SU-DHL-6 (cell line): ENCODE data around the gene SPON2.

Experiments used
- H2AFZ ChIP-seq: fragments of 200-600 bp; sonication (generic); 2 replicates; pipeline ENCODE4 v1.6.1; 2014; ENCODE audit warnings: low read depth, mild to moderate bottlenecking, moderate library complexity, mixed read lengths, antibody characterized with exemption, low read length; ENCODE audit not compliant: severe bottlenecking
- H3F3A ChIP-seq: fragments of 200-600 bp; shearing (Covaris generic); 2 replicates; pipeline ENCODE4 v1.6.0; 2016; ENCODE audit warnings: antibody characterized with exemption, mild to moderate bottlenecking; ENCODE audit not compliant: insufficient read depth
- H3K27ac ChIP-seq: fragments of 200-600 bp; sonication (generic); 2 replicates; pipeline ENCODE4 v1.5.1; 2016; ENCODE audit warnings: low read depth, mild to moderate bottlenecking, low read length, moderate library complexity, mixed read lengths
- H3K27me3 ChIP-seq: fragments of 200-600 bp; sonication (generic), shearing (Covaris generic); 2 replicates; pipeline ENCODE4 v1.6.0; 2014; ENCODE audit warnings: mild to moderate bottlenecking, low read length
- H3K36me3 ChIP-seq: fragments of 200-600 bp; sonication (generic); 2 replicates; pipeline ENCODE4 v1.6.1; 2014; ENCODE audit warnings: mild to moderate bottlenecking, low read length, mixed read lengths
- H3K4me2 ChIP-seq: fragments of 300-600, 200-600 bp; shearing (Covaris generic), sonication (generic); 2 replicates; pipeline ENCODE4 v1.6.0; 2014; ENCODE audit warnings: low read length, low read depth, mild to moderate bottlenecking; ENCODE audit not compliant: poor library complexity, severe bottlenecking
- H3K4me3 ChIP-seq: fragments of 200-600 bp; sonication (generic); 2 replicates; pipeline ENCODE4 v1.5.1; 2014; ENCODE audit warnings: antibody characterized with exemption, low read length, mild to moderate bottlenecking, mixed read lengths; ENCODE audit not compliant: insufficient read depth, poor library complexity, severe bottlenecking
- H3K79me2 ChIP-seq: fragments of 200-600 bp; sonication (generic); 2 replicates; pipeline ENCODE4 v1.6.1; 2014; ENCODE audit warnings: mild to moderate bottlenecking, low read length, moderate library complexity; ENCODE audit not compliant: insufficient read depth
- H3K9ac ChIP-seq: fragments of 200-600 bp; sonication (generic); 2 replicates; pipeline ENCODE4 v1.7.0; 2014; ENCODE audit warnings: mild to moderate bottlenecking, low read length
- H3K9me2 ChIP-seq: fragments of 200-600 bp; sonication (generic); replicated peaks from 2 replicates; pipeline ENCODE4 v1.6.1; 2014; ENCODE audit warnings: low read length; ENCODE audit not compliant: insufficient read depth
- H3K9me3 ChIP-seq: fragments of 200-600 bp; sonication (generic); 2 replicates; pipeline ENCODE4 v1.6.1; 2014; ENCODE audit warnings: low read length, mixed read lengths; ENCODE audit not compliant: insufficient read depth
- H4K20me1 ChIP-seq: fragments of 200-600 bp; sonication (generic); 2 replicates; pipeline ENCODE4 v1.6.1; 2014; ENCODE audit warnings: low read depth, mild to moderate bottlenecking, antibody characterized with exemption, low read length, moderate library complexity, mixed read lengths
- CTCF ChIP-seq: fragments of 200-600 bp; sonication (generic); IDR thresholded peaks from one replicate; pipeline ENCODE4 v1.5.1; 2017; ENCODE audit warnings: antibody characterized with exemption, mild to moderate bottlenecking, low read length, moderate library complexity; ENCODE audit not compliant: insufficient read depth, poor library complexity, severe bottlenecking
- EZH2phosphoT487 ChIP-seq: fragments of 200-600 bp; sonication (generic), shearing (Covaris generic); conservative IDR thresholded peaks from 2 replicates; pipeline ENCODE4 v1.6.1; 2018; ENCODE audit warnings: mild to moderate bottlenecking, antibody characterized with exemption, low read length, moderate library complexity, mixed read lengths

The SPON2 gene

GRCh38 chr4:1204286-1204827 lies 32.0 kb upstream of the SPON2 start:
- peaks cover 12% of the 10 kb centered on the region for H3F3A ChIP-seq
- H3K4me2 ChIP-seq: no peak overlapping the region
- H3K4me3 ChIP-seq: no peak overlapping the region
- no peaks in the 10 kb centered on the region for H4K20me1 ChIP-seq
- TF ChIP-seq EZH2phosphoT487 (no peak), CTCF (no peak)
- H3K9me3 ChIP-seq: no peaks in the 10 kb centered on the region
- no peaks in the 10 kb centered on the region for H3K36me3 ChIP-seq
- H3K9me2 ChIP-seq: no peaks in the 10 kb centered on the region
- no peak overlapping the region for H3K9ac ChIP-seq
- 0 out of 2 replicates have a peak, but pooled peaks cover 6% of the 10 kb centered on the region for H3K79me2 ChIP-seq
- H3K27me3 ChIP-seq: no peaks in the 10 kb centered on the region
- no peak overlapping the region for H2AFZ ChIP-seq
- H3K27ac ChIP-seq: peak overlapping the region; percentile 60

DNA sequence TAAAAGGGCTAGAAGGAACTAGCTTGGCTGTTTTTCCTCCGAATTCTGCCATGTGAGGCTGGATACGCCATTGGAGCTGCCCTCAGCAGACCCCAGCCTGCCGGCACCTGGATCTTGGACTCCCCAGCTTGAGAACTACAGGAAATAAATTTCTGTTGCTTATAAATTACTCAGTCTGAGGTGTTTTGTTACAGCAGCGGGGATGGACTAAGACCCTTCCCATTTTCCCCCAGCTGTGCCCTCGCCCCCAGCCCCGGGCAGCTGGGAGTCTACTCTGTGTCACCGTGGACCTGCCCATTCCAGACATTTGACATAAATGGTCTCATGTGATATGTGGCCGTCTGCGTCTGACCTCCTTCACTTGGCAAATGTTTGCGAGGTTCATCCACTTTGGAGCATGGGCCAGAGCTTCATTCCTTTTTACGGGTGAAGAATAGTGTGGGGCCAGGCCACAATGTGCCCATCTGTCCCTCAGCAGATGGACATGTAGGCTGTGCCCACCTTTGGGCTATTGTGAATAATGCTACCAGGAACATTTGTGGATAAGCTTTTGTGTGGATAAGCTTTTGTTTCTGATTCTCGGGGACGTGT lies 30.7 kb upstream of the SPON2 start:
- no peak overlapping the region for H3K9ac ChIP-seq
- H3K36me3 ChIP-seq: no peaks in the 10 kb centered on the region
- H3K4me2 ChIP-seq: no peak overlapping the region
- TF ChIP-seq EZH2phosphoT487 (no peak), CTCF (no peak)
- H3K9me2 ChIP-seq: no peaks in the 10 kb centered on the region
- peaks cover 20% of the 10 kb centered on the region for H3F3A ChIP-seq
- H3K9me3 ChIP-seq: no peaks in the 10 kb centered on the region
- H3K79me2 ChIP-seq: 0 out of 2 replicates have a peak, but pooled peaks cover 6% of the 10 kb centered on the region
- H3K27me3 ChIP-seq: no peaks in the 10 kb centered on the region
- peak overlapping the region; percentile 60 for H3K27ac ChIP-seq
- no peak overlapping the region for H2AFZ ChIP-seq
- no peaks in the 10 kb centered on the region for H4K20me1 ChIP-seq
- no peak overlapping the region for H3K4me3 ChIP-seq

GRCh38 chr4:1202526-1203011 lies 30.2 kb upstream of the SPON2 start:
- Histone ChIP-seq H3K36me3 (no peaks in the 10 kb centered on the region), H3K9me3 (no peaks in the 10 kb centered on the region), H3F3A (peaks cover 20% of the 10 kb centered on the region), H3K27me3 (no peaks in the 10 kb centered on the region), H4K20me1 (no peaks in the 10 kb centered on the region), H2AFZ (no peak overlapping the region), H3K27ac (peak overlapping the region; percentile 92), H3K4me2 (no peak overlapping the region), H3K79me2 (0 out of 2 replicates have a peak, but pooled peaks cover 6% of the 10 kb centered on the region), H3K9me2 (no peaks in the 10 kb centered on the region), H3K9ac (no peak overlapping the region), H3K4me3 (no peak overlapping the region)
- TF ChIP-seq CTCF (no peak), EZH2phosphoT487 (no peak)
